ENCODE measurements around the gene ANKRD10.

DNA sequence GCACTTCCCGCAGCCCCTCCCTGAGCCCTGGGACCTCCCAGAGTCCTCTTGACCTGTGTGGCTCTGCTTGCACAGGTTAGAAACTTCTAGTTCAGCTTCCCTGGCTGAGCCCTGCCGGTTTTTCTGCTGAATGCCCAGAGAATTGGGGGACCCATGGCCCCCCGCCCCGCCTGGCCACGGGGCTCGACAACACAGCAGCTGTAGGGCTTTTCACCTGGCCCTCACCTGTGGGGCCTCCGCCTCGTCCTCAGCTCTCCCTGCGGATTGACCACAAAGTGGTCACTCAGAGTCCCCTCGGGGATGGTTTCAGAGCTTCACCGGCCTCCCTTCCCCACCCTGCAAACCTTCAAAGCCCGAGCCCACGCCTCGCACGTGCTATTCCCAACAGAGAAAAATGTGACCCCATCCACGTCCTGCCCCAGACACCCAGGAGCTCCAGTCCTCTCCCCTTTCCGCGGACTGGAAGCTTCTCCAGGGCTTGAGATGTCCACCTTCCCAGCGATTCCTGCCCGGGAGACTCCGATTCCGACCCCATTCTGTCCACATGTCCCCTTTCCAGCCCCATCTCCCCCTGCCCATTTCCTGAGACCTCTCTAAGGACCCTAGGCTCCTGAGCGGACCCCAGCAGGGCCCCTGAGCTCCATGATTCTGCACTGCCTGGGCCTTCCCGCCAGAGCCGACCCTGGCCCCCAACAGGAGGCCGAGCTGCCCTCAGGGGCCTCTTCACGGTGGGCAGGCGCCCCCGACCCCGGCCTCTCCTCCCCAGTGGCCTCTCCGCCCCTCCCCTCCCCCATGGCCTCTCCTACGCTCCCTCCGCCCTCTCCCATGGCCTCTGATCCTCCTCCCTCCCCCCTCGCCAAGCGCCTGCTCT lies 41.9 kb downstream of the ANKRD10 start:
- TF ChIP-seq, protein P1, sequence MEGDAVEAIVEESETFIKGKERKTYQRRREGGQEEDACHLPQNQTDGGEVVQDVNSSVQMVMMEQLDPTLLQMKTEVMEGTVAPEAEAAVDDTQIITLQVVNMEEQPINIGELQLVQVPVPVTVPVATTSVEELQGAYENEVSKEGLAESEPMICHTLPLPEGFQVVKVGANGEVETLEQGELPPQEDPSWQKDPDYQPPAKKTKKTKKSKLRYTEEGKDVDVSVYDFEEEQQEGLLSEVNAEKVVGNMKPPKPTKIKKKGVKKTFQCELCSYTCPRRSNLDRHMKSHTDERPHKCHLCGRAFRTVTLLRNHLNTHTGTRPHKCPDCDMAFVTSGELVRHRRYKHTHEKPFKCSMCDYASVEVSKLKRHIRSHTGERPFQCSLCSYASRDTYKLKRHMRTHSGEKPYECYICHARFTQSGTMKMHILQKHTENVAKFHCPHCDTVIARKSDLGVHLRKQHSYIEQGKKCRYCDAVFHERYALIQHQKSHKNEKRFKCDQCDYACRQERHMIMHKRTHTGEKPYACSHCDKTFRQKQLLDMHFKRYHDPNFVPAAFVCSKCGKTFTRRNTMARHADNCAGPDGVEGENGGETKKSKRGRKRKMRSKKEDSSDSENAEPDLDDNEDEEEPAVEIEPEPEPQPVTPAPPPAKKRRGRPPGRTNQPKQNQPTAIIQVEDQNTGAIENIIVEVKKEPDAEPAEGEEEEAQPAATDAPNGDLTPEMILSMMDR (IDR thresholded peaks at IDR 0.05; ENCODE audit: extremely low read depth in 1 of 2, insufficient read depth in 1 of 2, low read depth in 1 of 2, low read length in 2 of 2), result no peak
- TF ChIP-seq POLR2AphosphoS5 (IDR thresholded peaks at IDR 0.05; ENCODE audit: insufficient read depth, low read depth, low read length), result no peak
- TF ChIP-seq, protein P2, sequence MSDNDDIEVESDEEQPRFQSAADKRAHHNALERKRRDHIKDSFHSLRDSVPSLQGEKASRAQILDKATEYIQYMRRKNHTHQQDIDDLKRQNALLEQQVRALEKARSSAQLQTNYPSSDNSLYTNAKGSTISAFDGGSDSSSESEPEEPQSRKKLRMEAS (IDR thresholded peaks at IDR 0.05; ENCODE audit: insufficient read depth, insufficient read length), result no peak

Data from endothelial cell of umbilical vein (primary cell).